H1 (cell line): ENCODE measurements around the gene LBP. TPM values are rescaled to one million over a fixed set of nuclear protein-coding genes. Genes with fewer than 3 reads are reported as not detected.

Experiments
- CTCF ChIA-PET: fragments of 300-600 bp; sonication (Branson Sonifier 250); formaldehyde crosslinking; loops from one replicate; lab custom pipeline; 2021; ENCODE audit not compliant: partially characterized antibody; lab: Charles Lee
- POLR2A ChIA-PET: fragments of 300-600 bp; sonication (Branson Sonifier 250); formaldehyde crosslinking; loops from one replicate; lab custom pipeline; 2021; ENCODE audit warnings: inconsistent platforms; ENCODE audit not compliant: partially characterized antibody; lab: Charles Lee
- DNase-seq, 2 experiments: peaks; one replicate each; pipeline versions ENCODE4 v3.0.0 to v3.0.0-alpha.2; 2010 to 2022; ENCODE audit warnings: low spot score in 2 of 2, low read depth in 1 of 2, mixed read lengths in 1 of 2
- FAIRE-seq: peaks from 2 replicates; lab custom pipeline; 2011; peaks lifted over from hg19 to GRCh38; lab: Jason Lieb, UNC
- H2AFZ ChIP-seq: 2 replicates; pipeline ENCODE4 v1.8.1; 2012; ENCODE audit warnings: low read length, inconsistent platforms
- H2AK5ac ChIP-seq: 2 replicates; pipeline ENCODE4 v1.6.1; 2013; ENCODE audit warnings: low read depth, low read length
- H2BK120ac ChIP-seq: replicated peaks from 2 replicates; pipeline ENCODE3; 2013; ENCODE audit warnings: low read depth, low read length, inconsistent platforms
- H2BK12ac ChIP-seq: 2 replicates; pipeline ENCODE4 v1.6.1; 2013; ENCODE audit warnings: low read depth, low read length
- H2BK15ac ChIP-seq: 2 replicates; pipeline ENCODE4 v1.6.1; 2013; ENCODE audit warnings: low read length
- H2BK20ac ChIP-seq: 2 replicates; pipeline ENCODE4 v1.6.1; 2013; ENCODE audit warnings: low read length
- H2BK5ac ChIP-seq: 2 replicates; pipeline ENCODE4 v1.6.1; 2013; ENCODE audit warnings: low read depth, low read length
- H3K14ac ChIP-seq: 2 replicates; pipeline ENCODE4 v1.6.1; 2013; ENCODE audit warnings: inconsistent platforms; ENCODE audit not compliant: insufficient read length
- H3K18ac ChIP-seq: 2 replicates; pipeline ENCODE4 v1.6.1; 2013; ENCODE audit warnings: low read length; ENCODE audit errors: extremely low read depth
- H3K23ac ChIP-seq: 2 replicates; pipeline ENCODE4 v1.6.1; 2013; ENCODE audit warnings: inconsistent platforms; ENCODE audit not compliant: insufficient read length
- H3K23me2 ChIP-seq: 2 replicates; pipeline ENCODE4 v1.6.1; 2013; ENCODE audit warnings: low read depth, low read length
- H3K27ac ChIP-seq: 2 replicates; pipeline ENCODE4 v1.6.1; 2011; ENCODE audit warnings: low read depth, low read length, inconsistent platforms
- H3K27me3 ChIP-seq, 4 experiments: replicated peaks in 1 of 4; 1 replicate in 1 of 4; 2 replicates in 3 of 4; pipeline versions ENCODE4 v1.6.1 to v1.8.1; 2011 to 2013; ENCODE audit warnings: low read length in 3 of 4, mild to moderate bottlenecking in 3 of 4, inconsistent platforms in 2 of 4, mixed read lengths in 2 of 4, moderate library complexity in 1 of 4; ENCODE audit not compliant: control insufficient read depth in 3 of 4, insufficient read depth in 3 of 4; ENCODE audit errors: extremely low read depth in 1 of 4
- H3K36me3 ChIP-seq, 4 experiments: 2 replicates each; pipeline versions ENCODE4 v1.6.1 to v1.8.1; 2011 to 2013; ENCODE audit warnings: mild to moderate bottlenecking in 4 of 4, low read length in 3 of 4, moderate library complexity in 2 of 4, control low read depth in 1 of 4, inconsistent platforms in 1 of 4; ENCODE audit not compliant: insufficient read depth in 4 of 4, control insufficient read depth in 2 of 4
- H3K4ac ChIP-seq: replicated peaks from 2 replicates; pipeline ENCODE3; 2013; ENCODE audit warnings: low read length, low read depth, mixed read lengths, inconsistent platforms; ENCODE audit not compliant: insufficient read length
- H3K4me1 ChIP-seq, 4 experiments: replicated peaks in 1 of 4; 1 replicate in 1 of 4; 2 replicates in 3 of 4; pipeline versions ENCODE4 v1.6.1 to v1.8.1; 2011 to 2013; ENCODE audit warnings: low read length in 3 of 4, inconsistent platforms in 2 of 4, mixed read lengths in 1 of 4; ENCODE audit not compliant: insufficient read depth in 4 of 4, control insufficient read depth in 3 of 4
- H3K4me2 ChIP-seq, 2 experiments: 2 replicates each; pipeline versions ENCODE4 v1.6.1 to v1.8.1; 2011 to 2013; ENCODE audit warnings: low read depth in 2 of 2, low read length in 2 of 2, control low read depth in 1 of 2, inconsistent platforms in 1 of 2, mild to moderate bottlenecking in 1 of 2; ENCODE audit not compliant: insufficient read depth in 1 of 2
- H3K4me3 ChIP-seq, 4 experiments: fragments of 200-600, 300-600 bp in 1 of 4; sonication (generic), shearing (Covaris generic), sonication (Bioruptor Twin) in 1 of 4; 2 replicates each; pipeline versions ENCODE4 v1.5.1 to v1.8.1; 2011 to 2016; ENCODE audit warnings: low read length in 4 of 4, low read depth in 3 of 4, control low read depth in 2 of 4, inconsistent platforms in 2 of 4, mild to moderate bottlenecking in 2 of 4, mixed read lengths in 1 of 4, moderate library complexity in 1 of 4; ENCODE audit not compliant: insufficient read depth in 2 of 4; ENCODE audit errors: extremely low read depth in 1 of 4
- H3K56ac ChIP-seq: replicated peaks from 2 replicates; pipeline ENCODE3; 2013; ENCODE audit warnings: low read depth, mild to moderate bottlenecking, mixed read lengths, low read length, inconsistent platforms; ENCODE audit not compliant: insufficient read length
- H3K79me1 ChIP-seq: 2 replicates; pipeline ENCODE4 v1.6.1; 2013; ENCODE audit warnings: low read depth, low read length, control low read depth
- H3K79me2 ChIP-seq, 2 experiments: 2 replicates each; pipeline versions ENCODE4 v1.6.1 to v1.8.1; 2012 to 2013; ENCODE audit warnings: low read length in 2 of 2, mild to moderate bottlenecking in 2 of 2, inconsistent platforms in 1 of 2; ENCODE audit not compliant: insufficient read depth in 2 of 2, control insufficient read depth in 1 of 2
- H3K9ac ChIP-seq, 4 experiments: replicated peaks in 1 of 4; 1 replicate in 1 of 4; 2 replicates in 3 of 4; pipeline versions ENCODE4 v1.6.1 to v1.8.1; 2011 to 2013; ENCODE audit warnings: low read depth in 3 of 4, low read length in 3 of 4, control low read depth in 2 of 4, mild to moderate bottlenecking in 2 of 4, moderate library complexity in 2 of 4, inconsistent platforms in 1 of 4; ENCODE audit errors: extremely low read depth in 1 of 4
- H3K9me3 ChIP-seq, 2 experiments: 2 replicates each; pipeline versions ENCODE4 v1.6.1 to v1.8.1; 2012 to 2013; ENCODE audit warnings: mild to moderate bottlenecking in 2 of 2, moderate library complexity in 2 of 2, control low read depth in 1 of 2, inconsistent platforms in 1 of 2, low read depth in 1 of 2, low read length in 1 of 2, mixed read lengths in 1 of 2; ENCODE audit not compliant: insufficient read depth in 2 of 2
- H4K20me1 ChIP-seq, 2 experiments: replicated peaks in 1 of 2; 2 replicates each; pipeline versions ENCODE3 to v1.8.1; 2011 to 2013; ENCODE audit warnings: inconsistent platforms in 2 of 2, low read length in 2 of 2, mild to moderate bottlenecking in 1 of 2; ENCODE audit not compliant: insufficient read depth in 2 of 2, control insufficient read depth in 1 of 2
- H4K5ac ChIP-seq: 2 replicates; pipeline ENCODE4 v1.6.1; 2013; ENCODE audit warnings: low read length, low read depth, mixed read lengths, inconsistent platforms; ENCODE audit not compliant: insufficient read length
- H4K8ac ChIP-seq: 2 replicates; pipeline ENCODE4 v1.8.0; 2013; ENCODE audit warnings: mild to moderate bottlenecking, moderate library complexity, low read length, inconsistent platforms; ENCODE audit not compliant: insufficient read depth; ENCODE audit errors: extremely low read depth
- H4K91ac ChIP-seq: replicated peaks from 2 replicates; pipeline ENCODE3; 2013; ENCODE audit warnings: low read length, mixed read lengths, inconsistent platforms; ENCODE audit not compliant: insufficient read length
- BACH1 ChIP-seq: IDR thresholded peaks from 2 replicates; pipeline ENCODE4 v1.6.1; 2012; ENCODE audit warnings: low read length, improper control_type of control experiment
- FOSL1 ChIP-seq: IDR thresholded peaks from 2 replicates; pipeline ENCODE4 v1.6.1; 2011; ENCODE audit warnings: mild to moderate bottlenecking, low read depth, low read length, moderate library complexity; ENCODE audit not compliant: insufficient read depth
- GTF2F1 ChIP-seq: IDR thresholded peaks from 2 replicates; pipeline ENCODE4 v1.6.1; 2012; ENCODE audit warnings: low read depth, low read length, improper control_type of control experiment, borderline replicate concordance
- JUN ChIP-seq: IDR thresholded peaks from 2 replicates; pipeline ENCODE4 v1.6.1; 2011; ENCODE audit warnings: low read depth, mild to moderate bottlenecking, improper control_type of control experiment, low read length
- JUND ChIP-seq: IDR thresholded peaks from 2 replicates; pipeline ENCODE4 v1.6.1; 2011; ENCODE audit warnings: mild to moderate bottlenecking, improper control_type of control experiment, low read length
- KDM4A ChIP-seq: IDR thresholded peaks from one replicate; pipeline ENCODE4 v1.7.1; 2012; ENCODE audit warnings: low read depth, mild to moderate bottlenecking, moderate library complexity, low read length, inconsistent platforms; ENCODE audit not compliant: severe bottlenecking
- MAFK ChIP-seq: IDR thresholded peaks from 2 replicates; pipeline ENCODE4 v1.6.1; 2012; ENCODE audit warnings: low read depth, mild to moderate bottlenecking, improper control_type of control experiment, low read length
- POLR2AphosphoS5 ChIP-seq: IDR thresholded peaks from 2 replicates; pipeline ENCODE4 v1.6.1; 2011; ENCODE audit warnings: low read depth, low read length
- POU5F1 ChIP-seq: IDR thresholded peaks from 2 replicates; pipeline ENCODE4 v1.6.1; 2011; ENCODE audit warnings: low read depth, mild to moderate bottlenecking, low read length, moderate library complexity
- SP2 ChIP-seq: IDR thresholded peaks from 2 replicates; pipeline ENCODE4 v1.6.1; 2012; ENCODE audit warnings: mild to moderate bottlenecking, low read length, inconsistent platforms
- SUZ12 ChIP-seq: fragments of 200-600 bp; sonication (generic); IDR thresholded peaks from 2 replicates; pipeline ENCODE4 v1.6.1; 2012; ENCODE audit warnings: mild to moderate bottlenecking, inconsistent platforms, low read length, moderate library complexity, mixed read lengths
- TAF7 ChIP-seq: optimal IDR thresholded peaks from 2 replicates; pipeline ENCODE3; 2011; ENCODE audit warnings: low read depth, mild to moderate bottlenecking, inconsistent platforms, low read length, moderate library complexity, borderline replicate concordance
- WGBS, 2 experiments: shearing (Covaris generic) in 1 of 2; methylation state at CpG; one replicate each; pipeline versions ENCODE4 v1.1.6 to v1.1.7; 2013 to 2015; ENCODE audit warnings: low lambda C conversion rate in 2 of 2, mixed read lengths in 2 of 2, inconsistent platforms in 1 of 2, low coverage in 1 of 2, missing lambda C conversion rate in 1 of 2; ENCODE audit not compliant: insufficient replicate concordance in 2 of 2, insufficient coverage in 1 of 2, insufficient read length in 1 of 2; ENCODE audit errors: extremely low coverage in 1 of 2, missing lambda C conversion rate in 1 of 2; 5-methylcytosine and 5-hydroxymethylcytosine counted together
- polyA plus RNA-seq, 7 experiments: library from polyadenylated mRNA; depleted of rRNA in 3 of 7; stranded (reverse) in 5 of 7; unstranded in 2 of 7; fragments of >200 nt in 5 of 7; fragments of 200-250 nt in 2 of 7; gene quantifications; 1 replicate in 5 of 7; 2 replicates in 1 of 7; 4 replicates in 1 of 7; pipeline versions ENCODE4 v1.2.1 to v1.2.3, GENCODE V29; 2011 to 2013; ENCODE audit warnings: missing spikeins in 2 of 7, mixed read lengths in 2 of 7
- total RNA-seq: library from RNA; stranded (reverse); fragmentation: NEBNext Ultra II Directional; extraction: Animal tissue kit (Norgen Biotek cat#: 25700); gene quantifications from 2 replicates; pipeline ENCODE4 v1.2.1, GENCODE V29; 2021
- TF ChIP-seq, protein P1 (sequence below): IDR thresholded peaks from 2 replicates; pipeline ENCODE4 v1.6.1; 2012; ENCODE audit warnings: low read length, inconsistent platforms

The LBP gene
- total and polyA plus RNA-seq, 2 of the 8 experiments (the other 6 are each of a cell fraction or from before 2014, with no cell fraction given): 0.60 to 0.63 TPM

- Histone ChIP-seq H4K8ac (no peak overlapping the region), H2BK120ac (no peak overlapping the region), H3K4me1 (peaks cover 0 to 5% (median 1%) of the 10 kb centered on the region in 4 experiments; a peak in 1 of 7 replicates), H3K4ac (no peak overlapping the region), H2AK5ac (no peak overlapping the region), H3K4me2 (no peak overlapping the region), H3K79me2 (no peaks in the 10 kb centered on the region), H2AFZ (peak overlapping the region; percentile 73; the same call in 1 of the 2 replicates), H2BK5ac (no peak overlapping the region), H3K79me1 (no peaks in the 10 kb centered on the region), H2BK12ac (no peak overlapping the region), H3K18ac (no peak overlapping the region), H3K23me2 (no peaks in the 10 kb centered on the region), H3K9ac (no peak overlapping the region), H2BK20ac (no peak overlapping the region), H4K5ac (no peak overlapping the region), H3K14ac (no peak overlapping the region), H3K56ac (no peak overlapping the region), H3K23ac (no peak overlapping the region), H4K20me1 (no peaks in the 10 kb centered on the region), H2BK15ac (no peak overlapping the region), H3K27ac (no peak overlapping the region), H3K9me3 (no peaks in the 10 kb centered on the region), H4K91ac (no peak overlapping the region), H3K27me3 (no peaks in the 10 kb centered on the region; a peak in 1 of 7 replicates), H3K36me3 (no peaks in the 10 kb centered on the region), H3K4me3 (no peak overlapping the region)
- ChIA-PET CTCF (interaction anchor here (1.3 to 1.4 kb wide), 3 partner anchors 13 to 49 kb away, joined by 3 to 7 read pairs (median 5); no protein-coding TSS in a partner anchor), POLR2A (interaction anchor here (1.3 kb wide), 1 partner anchor 17 kb away, joined by 4 read pairs; no protein-coding TSS in a partner anchor)
- TF ChIP-seq TAF7 (no peak), MAFK (no peak), POU5F1 (no peak), SUZ12 (no peak), JUND (no peak), GTF2F1 (no peak), KDM4A (no peak), FOSL1 (no peak), BACH1 (no peak), JUN (no peak), POLR2AphosphoS5 (no peak), SP2 (no peak)
- TF ChIP-seq, protein P1, sequence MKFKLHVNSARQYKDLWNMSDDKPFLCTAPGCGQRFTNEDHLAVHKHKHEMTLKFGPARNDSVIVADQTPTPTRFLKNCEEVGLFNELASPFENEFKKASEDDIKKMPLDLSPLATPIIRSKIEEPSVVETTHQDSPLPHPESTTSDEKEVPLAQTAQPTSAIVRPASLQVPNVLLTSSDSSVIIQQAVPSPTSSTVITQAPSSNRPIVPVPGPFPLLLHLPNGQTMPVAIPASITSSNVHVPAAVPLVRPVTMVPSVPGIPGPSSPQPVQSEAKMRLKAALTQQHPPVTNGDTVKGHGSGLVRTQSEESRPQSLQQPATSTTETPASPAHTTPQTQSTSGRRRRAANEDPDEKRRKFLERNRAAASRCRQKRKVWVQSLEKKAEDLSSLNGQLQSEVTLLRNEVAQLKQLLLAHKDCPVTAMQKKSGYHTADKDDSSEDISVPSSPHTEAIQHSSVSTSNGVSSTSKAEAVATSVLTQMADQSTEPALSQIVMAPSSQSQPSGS: no peak
- WGBS, 2 experiments: 84% methylated on average over 8 of the region's 8 CpGs; no CpG with 5 or more reads in 1 of the 2 experiments
- DNase-seq: no peak
- no peak for FAIRE-seq
Observed at GRCh38 chr20:38386004-38386403, 39.7 kb downstream of the LBP start.
